CD14-positive monocyte (primary cell): ENCODE data around the gene MCC. TPM values are rescaled to one million over a fixed set of nuclear protein-coding genes. Genes with fewer than 3 reads are reported as not detected.

Source experiments
- DNase-seq, 3 donors: peaks; one replicate each; pipeline ENCODE4 v3.0.0-alpha.2; 2011 to 2022
- H2AFZ ChIP-seq: 2 replicates; pipeline ENCODE4 v1.6.0; 2012; ENCODE audit warnings: mild to moderate bottlenecking, low read depth, low read length, inconsistent platforms; ENCODE audit not compliant: insufficient read depth, poor library complexity, severe bottlenecking
- H3K27ac ChIP-seq, 2 donors: 1 replicate in 1 of 2; 2 replicates in 1 of 2; pipeline ENCODE4 v1.5.1; 2012 to 2013; ENCODE audit warnings: low read length in 2 of 2, control low read depth in 1 of 2, inconsistent platforms in 1 of 2, low read depth in 1 of 2, mild to moderate bottlenecking in 1 of 2
- H3K27me3 ChIP-seq, 2 donors: one replicate each; pipeline versions ENCODE4 v1.6.0 to v1.6.1; 2011 to 2013; ENCODE audit warnings: low read length in 2 of 2; ENCODE audit not compliant: control insufficient read depth in 2 of 2, insufficient read depth in 2 of 2
- H3K36me3 ChIP-seq, 2 donors: replicated peaks in 1 of 2; 1 replicate in 1 of 2; 2 replicates in 1 of 2; pipeline versions ENCODE4 v1.5.1 to v1.6.1; 2012 to 2013; ENCODE audit warnings: low read length in 2 of 2, control low read depth in 1 of 2, inconsistent platforms in 1 of 2, mild to moderate bottlenecking in 1 of 2; ENCODE audit not compliant: insufficient read depth in 2 of 2, control insufficient read depth in 1 of 2
- H3K4me1 ChIP-seq, 2 donors: 1 replicate in 1 of 2; 2 replicates in 1 of 2; pipeline versions ENCODE4 v1.5.1 to v1.6.1; 2012 to 2013; ENCODE audit warnings: low read length in 2 of 2, control low read depth in 1 of 2, inconsistent platforms in 1 of 2, mild to moderate bottlenecking in 1 of 2, moderate library complexity in 1 of 2; ENCODE audit not compliant: insufficient read depth in 2 of 2, control insufficient read depth in 1 of 2
- H3K4me2 ChIP-seq: replicated peaks from 2 replicates; pipeline ENCODE3; 2012; ENCODE audit warnings: low read length, moderate library complexity, mild to moderate bottlenecking; ENCODE audit not compliant: poor library complexity, severe bottlenecking; ENCODE audit errors: extremely low read depth
- H3K4me3 ChIP-seq, 3 experiments: fragments of 200-600 bp in 1 of 3; sonication (generic) in 1 of 3; replicated peaks in 1 of 3; 1 replicate in 2 of 3; 2 replicates in 1 of 3; pipeline ENCODE4 v1.5.1; 2011 to 2013; ENCODE audit warnings: low read length in 3 of 3, mild to moderate bottlenecking in 3 of 3, control low read depth in 2 of 3, low read depth in 2 of 3, inconsistent platforms in 1 of 3, moderate library complexity in 1 of 3
- H3K79me2 ChIP-seq: 2 replicates; pipeline ENCODE4 v1.6.0; 2012; ENCODE audit warnings: mild to moderate bottlenecking, control low read depth, inconsistent platforms, low read length, moderate library complexity; ENCODE audit not compliant: insufficient read depth
- H3K9ac ChIP-seq: 2 replicates; pipeline ENCODE4 v1.6.0; 2017; ENCODE audit warnings: low read length, mild to moderate bottlenecking; ENCODE audit not compliant: insufficient read depth, poor library complexity, severe bottlenecking
- H3K9me3 ChIP-seq, 2 donors: replicated peaks in 1 of 2; 1 replicate in 1 of 2; 2 replicates in 1 of 2; pipeline versions ENCODE4 v1.5.1 to v1.6.1; 2012 to 2013; ENCODE audit warnings: low read length in 2 of 2, control low read depth in 1 of 2; ENCODE audit not compliant: control insufficient read depth in 1 of 2, insufficient read depth in 1 of 2
- H4K20me1 ChIP-seq: 2 replicates; pipeline ENCODE4 v1.6.0; 2012; ENCODE audit warnings: mild to moderate bottlenecking, low read length, control low read depth, moderate library complexity; ENCODE audit not compliant: insufficient read depth
- H3K27ac Mint-ChIP-seq, 7 donors: one replicate each; pipeline ENCODE4 v1.8.0; 2020; ENCODE audit warnings: mild to moderate bottlenecking in 7 of 7, mixed read lengths in 7 of 7, moderate library complexity in 6 of 7, inconsistent platforms in 2 of 7
- H3K27me3 Mint-ChIP-seq, 3 donors: one replicate each; pipeline ENCODE4 v1.8.0; 2021 to 2022; ENCODE audit warnings: low read depth in 3 of 3, mild to moderate bottlenecking in 3 of 3, mixed read lengths in 3 of 3, moderate library complexity in 3 of 3, inconsistent platforms in 1 of 3
- H3K36me3 Mint-ChIP-seq, 2 donors: one replicate each; pipeline ENCODE4 v1.8.0; 2020; ENCODE audit warnings: mixed read lengths in 2 of 2, inconsistent platforms in 1 of 2, mild to moderate bottlenecking in 1 of 2
- H3K4me1 Mint-ChIP-seq: one replicate; pipeline ENCODE4 v1.8.0; 2020; ENCODE audit warnings: mild to moderate bottlenecking, mixed read lengths
- H3K4me3 Mint-ChIP-seq, 2 donors: one replicate each; pipeline ENCODE4 v1.8.0; 2020; ENCODE audit warnings: mild to moderate bottlenecking in 2 of 2, mixed read lengths in 2 of 2, moderate library complexity in 1 of 2
- H3K9me3 Mint-ChIP-seq, 7 donors: one replicate each; pipeline ENCODE4 v1.8.0; 2020 to 2022; ENCODE audit warnings: mixed read lengths in 7 of 7, mild to moderate bottlenecking in 6 of 7, moderate library complexity in 6 of 7, inconsistent platforms in 2 of 7
- WGBS: methylation state at CpG from one replicate; pipeline ENCODE4 v1.1.5; 2013; ENCODE audit warnings: missing lambda C conversion rate; ENCODE audit not compliant: insufficient coverage; 5-methylcytosine and 5-hydroxymethylcytosine counted together
- intact Hi-C, 2 donors: fragments of 100-400 bp; cut with micrococcal nuclease; formaldehyde crosslinking; loops; one replicate each; pipeline versions ENCODE4 v1.15.0 to v1.15.1; 2023
- polyA plus RNA-seq, 3 donors: library from polyadenylated mRNA; depleted of rRNA in 1 of 3; unstranded in 2 of 3; stranded (reverse) in 1 of 3; fragments of 300-500 nt in 2 of 3; fragments of >200 nt in 1 of 3; fragmentation: Illumina TruSeq in 2 of 3; gene quantifications; 1 replicate in 2 of 3; 2 replicates in 1 of 3; pipeline ENCODE4 v1.2.3, GENCODE V29; 2012 to 2021
- TF ChIP-seq, protein P1 (sequence below): fragments of 200-600 bp; IDR thresholded peaks from one replicate; pipeline ENCODE4 v1.8.0; 2022; ENCODE audit warnings: antibody characterized with exemption, mild to moderate bottlenecking

The MCC gene
- polyA plus RNA-seq, 3 donors: 0.09 TPM; not detected in 2

DNA sequence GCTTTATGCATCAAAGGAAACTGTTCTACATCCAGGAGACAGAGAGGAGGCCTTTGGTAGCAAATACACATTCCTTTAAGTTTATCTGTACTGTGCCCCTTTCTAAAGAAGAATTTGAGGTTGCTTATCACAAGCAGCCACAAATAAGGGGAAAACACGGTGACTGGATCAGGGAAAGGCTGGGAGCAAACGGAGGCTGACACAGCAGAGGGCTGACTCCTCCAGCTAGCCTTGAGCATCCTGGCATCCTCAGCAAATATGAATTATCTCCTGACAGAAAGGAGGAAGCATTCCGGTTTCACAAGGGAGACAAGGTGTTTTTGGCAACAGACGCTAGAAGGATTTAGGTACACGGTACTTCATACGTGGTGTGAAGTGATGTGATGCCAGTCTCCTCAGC, 378.1 kb downstream of the MCC start:
- intact Hi-C loops: no loop called here
- no peaks in the 10 kb centered on the region for H3K79me2 ChIP-seq
- no peak overlapping the region for H3K4me3 Mint-ChIP-seq
- H3K27me3 Mint-ChIP-seq: peaks cover 1 to 5% (median 2%) of the 10 kb centered on the region in 3 donors
- no peak overlapping the region for H2AFZ ChIP-seq
- no peak overlapping the region for H3K4me2 ChIP-seq
- DNase-seq: no peak
- H4K20me1 ChIP-seq: no peaks in the 10 kb centered on the region
- no peaks in the 10 kb centered on the region for H3K4me1 Mint-ChIP-seq
- no peak overlapping the region for H3K9ac ChIP-seq
- H3K27me3 ChIP-seq: no peaks in the 10 kb centered on the region
- H3K4me1 ChIP-seq: no peaks in the 10 kb centered on the region
- TF ChIP-seq, protein P1, sequence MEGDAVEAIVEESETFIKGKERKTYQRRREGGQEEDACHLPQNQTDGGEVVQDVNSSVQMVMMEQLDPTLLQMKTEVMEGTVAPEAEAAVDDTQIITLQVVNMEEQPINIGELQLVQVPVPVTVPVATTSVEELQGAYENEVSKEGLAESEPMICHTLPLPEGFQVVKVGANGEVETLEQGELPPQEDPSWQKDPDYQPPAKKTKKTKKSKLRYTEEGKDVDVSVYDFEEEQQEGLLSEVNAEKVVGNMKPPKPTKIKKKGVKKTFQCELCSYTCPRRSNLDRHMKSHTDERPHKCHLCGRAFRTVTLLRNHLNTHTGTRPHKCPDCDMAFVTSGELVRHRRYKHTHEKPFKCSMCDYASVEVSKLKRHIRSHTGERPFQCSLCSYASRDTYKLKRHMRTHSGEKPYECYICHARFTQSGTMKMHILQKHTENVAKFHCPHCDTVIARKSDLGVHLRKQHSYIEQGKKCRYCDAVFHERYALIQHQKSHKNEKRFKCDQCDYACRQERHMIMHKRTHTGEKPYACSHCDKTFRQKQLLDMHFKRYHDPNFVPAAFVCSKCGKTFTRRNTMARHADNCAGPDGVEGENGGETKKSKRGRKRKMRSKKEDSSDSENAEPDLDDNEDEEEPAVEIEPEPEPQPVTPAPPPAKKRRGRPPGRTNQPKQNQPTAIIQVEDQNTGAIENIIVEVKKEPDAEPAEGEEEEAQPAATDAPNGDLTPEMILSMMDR: no peak
- no peak overlapping the region for H3K27ac ChIP-seq
- no peak overlapping the region for H3K4me3 ChIP-seq
- WGBS: 87% methylated on average over 3 of the region's 6 CpGs
- no peak overlapping the region for H3K27ac Mint-ChIP-seq
- H3K9me3 ChIP-seq: no peaks in the 10 kb centered on the region
- no peaks in the 10 kb centered on the region for H3K36me3 ChIP-seq
- no peaks in the 10 kb centered on the region for H3K36me3 Mint-ChIP-seq
- peaks cover 0 to 4% (median 0%) of the 10 kb centered on the region in 7 donors for H3K9me3 Mint-ChIP-seq

DNA sequence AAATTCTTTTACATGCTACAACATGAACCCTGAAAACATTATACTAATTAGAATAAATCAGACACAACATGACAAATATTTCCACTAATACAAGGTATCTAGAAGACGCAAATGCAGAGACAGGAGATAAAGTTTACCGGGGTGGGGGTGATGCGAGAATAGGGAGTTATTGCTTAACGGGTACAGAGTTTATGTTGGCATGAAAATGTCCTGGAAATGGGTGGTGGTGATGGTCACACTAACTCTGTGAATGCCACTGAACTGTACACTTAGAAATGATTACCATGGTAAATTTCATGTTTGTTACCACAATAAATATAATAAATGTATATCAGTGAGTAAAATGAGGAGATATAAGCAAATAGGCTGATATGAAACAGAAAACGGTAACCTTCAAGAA, 378.9 kb downstream of the MCC start:
- H3K27ac Mint-ChIP-seq: no peak overlapping the region
- intact Hi-C loops: no loop called here

More for the DNA sequence above, 378.9 kb downstream of the MCC start:
- no peaks in the 10 kb centered on the region for H4K20me1 ChIP-seq
- TF ChIP-seq, protein P1: no peak
- WGBS: no CpG with 5 or more reads among the region's 5 CpGs
- H3K9ac ChIP-seq: no peak overlapping the region
- H3K4me3 ChIP-seq: no peak overlapping the region
- H3K27me3 ChIP-seq: no peaks in the 10 kb centered on the region
- no peak overlapping the region for H3K4me2 ChIP-seq
- no peaks in the 10 kb centered on the region for H3K9me3 Mint-ChIP-seq
- H2AFZ ChIP-seq: no peak overlapping the region
- no peaks in the 10 kb centered on the region for H3K36me3 ChIP-seq
- no peak overlapping the region for H3K4me3 Mint-ChIP-seq
- H3K27ac ChIP-seq: no peak overlapping the region
- H3K4me1 Mint-ChIP-seq: no peaks in the 10 kb centered on the region
- no peaks in the 10 kb centered on the region for H3K9me3 ChIP-seq
- peaks cover 1 to 4% (median 2%) of the 10 kb centered on the region in 3 donors for H3K27me3 Mint-ChIP-seq
- H3K79me2 ChIP-seq: no peaks in the 10 kb centered on the region
- H3K36me3 Mint-ChIP-seq: no peaks in the 10 kb centered on the region
- no peak for DNase-seq
- no peaks in the 10 kb centered on the region for H3K4me1 ChIP-seq
